KMS-11 (cell line): Measurements from ENCODE around the gene ANKRD49.
A peak's percentile ranks its signal among the peaks of the same experiment; 100 is the strongest.

Experiments
- H2AFZ ChIP-seq: fragments of 200-600 bp; sonication (generic); 2 replicates; pipeline ENCODE4 v1.6.1; 2016; ENCODE audit warnings: antibody characterized with exemption, mixed run types, low read depth
- H3K27ac ChIP-seq: fragments of 200-600 bp; sonication (generic); 2 replicates; pipeline ENCODE4 v1.6.1; 2016; ENCODE audit warnings: mild to moderate bottlenecking, mixed run types
- H3K27me3 ChIP-seq: fragments of 200-600 bp; sonication (generic); 2 replicates; pipeline ENCODE4 v1.6.1; 2017; ENCODE audit warnings: mild to moderate bottlenecking, low read depth, mixed run types, moderate library complexity; ENCODE audit not compliant: insufficient read depth
- H3K36me3 ChIP-seq: fragments of 200-600 bp; sonication (generic); 2 replicates; pipeline ENCODE4 v1.6.1; 2017; ENCODE audit warnings: mild to moderate bottlenecking, mixed run types; ENCODE audit not compliant: insufficient read depth
- H3K4me1 ChIP-seq: fragments of 200-600 bp; sonication (generic); 2 replicates; pipeline ENCODE4 v1.6.1; 2016; ENCODE audit warnings: mild to moderate bottlenecking, low read depth, mixed run types; ENCODE audit not compliant: poor library complexity, severe bottlenecking
- H3K4me2 ChIP-seq: fragments of 200-600 bp; sonication (generic); 2 replicates; pipeline ENCODE4 v1.7.0; 2016; ENCODE audit warnings: mild to moderate bottlenecking, mixed run types
- H3K4me3 ChIP-seq: fragments of 200-600 bp; sonication (generic); IDR thresholded peaks from 2 replicates; pipeline ENCODE4 v1.6.1; 2017; ENCODE audit warnings: low read depth, low read length, mixed read lengths; ENCODE audit not compliant: insufficient read depth
- H3K79me2 ChIP-seq: fragments of 200-600 bp; sonication (generic); 2 replicates; pipeline ENCODE4 v1.6.1; 2016; ENCODE audit warnings: low read depth, mixed run types; ENCODE audit not compliant: insufficient read depth
- H3K9ac ChIP-seq: fragments of 200-600 bp; sonication (generic); 2 replicates; pipeline ENCODE4 v1.6.1; 2016; ENCODE audit warnings: mild to moderate bottlenecking, mixed run types
- H4K20me1 ChIP-seq: fragments of 200-600 bp; sonication (generic); 2 replicates; pipeline ENCODE4 v1.6.1; 2016; ENCODE audit warnings: mild to moderate bottlenecking, mixed run types; ENCODE audit not compliant: insufficient read depth
- TF ChIP-seq, protein P1 (sequence below): fragments of 200-600 bp; sonication (generic); conservative IDR thresholded peaks from 2 replicates; pipeline ENCODE4 v1.6.1; 2017; ENCODE audit warnings: low read depth, mild to moderate bottlenecking, antibody characterized with exemption, low read length, moderate library complexity, mixed read lengths

Gene ANKRD49

DNA sequence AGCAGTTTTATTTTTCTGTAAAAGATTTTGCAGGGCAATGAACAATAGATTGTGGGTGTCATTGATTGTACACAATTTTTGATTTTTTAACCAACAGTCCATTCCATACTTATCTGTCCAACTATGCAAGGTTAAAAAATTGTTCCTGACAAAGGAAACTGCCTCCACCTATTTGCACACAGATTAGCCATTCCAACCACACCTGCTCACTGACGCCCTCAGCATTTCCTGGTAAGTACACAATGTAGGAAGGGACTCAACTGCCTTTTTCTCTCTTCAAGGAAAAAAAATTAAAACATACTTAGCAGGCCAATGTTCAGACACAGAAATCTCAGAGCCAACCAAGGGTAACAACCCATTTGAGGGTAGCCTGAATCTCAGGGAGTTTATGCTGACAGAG is 45.6 kb downstream of the ANKRD49 start:
- TF ChIP-seq, protein P1, sequence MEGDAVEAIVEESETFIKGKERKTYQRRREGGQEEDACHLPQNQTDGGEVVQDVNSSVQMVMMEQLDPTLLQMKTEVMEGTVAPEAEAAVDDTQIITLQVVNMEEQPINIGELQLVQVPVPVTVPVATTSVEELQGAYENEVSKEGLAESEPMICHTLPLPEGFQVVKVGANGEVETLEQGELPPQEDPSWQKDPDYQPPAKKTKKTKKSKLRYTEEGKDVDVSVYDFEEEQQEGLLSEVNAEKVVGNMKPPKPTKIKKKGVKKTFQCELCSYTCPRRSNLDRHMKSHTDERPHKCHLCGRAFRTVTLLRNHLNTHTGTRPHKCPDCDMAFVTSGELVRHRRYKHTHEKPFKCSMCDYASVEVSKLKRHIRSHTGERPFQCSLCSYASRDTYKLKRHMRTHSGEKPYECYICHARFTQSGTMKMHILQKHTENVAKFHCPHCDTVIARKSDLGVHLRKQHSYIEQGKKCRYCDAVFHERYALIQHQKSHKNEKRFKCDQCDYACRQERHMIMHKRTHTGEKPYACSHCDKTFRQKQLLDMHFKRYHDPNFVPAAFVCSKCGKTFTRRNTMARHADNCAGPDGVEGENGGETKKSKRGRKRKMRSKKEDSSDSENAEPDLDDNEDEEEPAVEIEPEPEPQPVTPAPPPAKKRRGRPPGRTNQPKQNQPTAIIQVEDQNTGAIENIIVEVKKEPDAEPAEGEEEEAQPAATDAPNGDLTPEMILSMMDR, result no peak
- H4K20me1 ChIP-seq, result no peaks in the 10 kb centered on the region
- no peak overlapping the region for H3K4me2 ChIP-seq
- no peaks in the 10 kb centered on the region for H3K79me2 ChIP-seq
- H3K36me3 ChIP-seq, result no peaks in the 10 kb centered on the region
- H3K27ac ChIP-seq, result no peak overlapping the region
- H2AFZ ChIP-seq, result no peak overlapping the region
- no peak overlapping the region for H3K9ac ChIP-seq
- no peaks in the 10 kb centered on the region for H3K27me3 ChIP-seq
- no peak overlapping the region for H3K4me3 ChIP-seq
- peaks cover 7% of the 10 kb centered on the region for H3K4me1 ChIP-seq

DNA sequence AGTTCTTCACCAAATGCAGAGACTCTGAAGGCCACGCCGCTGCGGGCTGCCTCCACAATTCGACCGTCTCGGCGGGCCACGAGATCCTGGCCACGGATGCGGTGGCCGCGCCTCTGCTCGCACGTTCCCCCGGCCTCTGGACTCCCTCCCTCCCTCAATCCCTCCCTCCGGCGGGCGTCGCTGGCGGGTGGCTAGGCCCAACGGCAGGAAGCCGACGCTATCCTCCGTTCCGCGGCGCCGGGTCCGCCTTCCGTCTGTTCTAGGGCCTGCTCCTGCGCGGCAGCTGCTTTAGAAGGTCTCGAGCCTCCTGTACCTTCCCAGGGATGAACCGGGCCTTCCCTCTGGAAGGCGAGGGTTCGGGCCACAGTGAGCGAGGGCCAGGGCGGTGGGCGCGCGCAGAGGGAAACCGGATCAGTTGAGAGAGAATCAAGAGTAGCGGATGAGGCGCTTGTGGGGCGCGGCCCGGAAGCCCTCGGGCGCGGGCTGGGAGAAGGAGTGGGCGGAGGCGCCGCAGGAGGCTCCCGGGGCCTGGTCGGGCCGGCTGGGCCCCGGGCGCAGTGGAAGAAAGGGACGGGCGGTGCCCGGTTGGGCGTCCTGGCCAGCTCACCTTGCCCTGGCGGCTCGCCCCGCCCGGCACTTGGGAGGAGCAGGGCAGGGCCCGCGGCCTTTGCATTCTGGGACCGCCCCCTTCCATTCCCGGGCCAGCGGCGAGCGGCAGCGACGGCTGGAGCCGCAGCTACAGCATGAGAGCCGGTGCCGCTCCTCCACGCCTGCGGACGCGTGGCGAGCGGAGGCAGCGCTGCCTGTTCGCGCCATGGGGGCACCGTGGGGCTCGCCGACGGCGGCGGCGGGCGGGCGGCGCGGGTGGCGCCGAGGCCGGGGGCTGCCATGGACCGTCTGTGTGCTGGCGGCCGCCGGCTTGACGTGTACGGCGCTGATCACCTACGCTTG is 50.2 kb downstream of the ANKRD49 start, which contains the start of gene FUT4:
TSS of gene FUT4 (plus strand) at position 227 of the 951 bp plus-strand sequence. CDS start at position 440, 213 bp downstream.
- H3K27me3 ChIP-seq, result no peaks in the 10 kb centered on the region
- peaks cover 7% of the 10 kb centered on the region for H3K4me1 ChIP-seq
- no peaks in the 10 kb centered on the region for H3K36me3 ChIP-seq
- H3K9ac ChIP-seq, result peak within 1 kb of the TSS; percentile 90
- no peaks in the 10 kb centered on the region for H3K79me2 ChIP-seq
- H3K4me2 ChIP-seq, result peak within 1 kb of the TSS; percentile 78
- peak within 1 kb of the TSS; percentile 93 for H3K27ac ChIP-seq
- peak within 1 kb of the TSS; percentile 79 for H2AFZ ChIP-seq
- TF ChIP-seq, protein P1, result no peak
- H4K20me1 ChIP-seq, result no peaks in the 10 kb centered on the region
- H3K4me3 ChIP-seq, result no peak within 1 kb of the TSS

DNA sequence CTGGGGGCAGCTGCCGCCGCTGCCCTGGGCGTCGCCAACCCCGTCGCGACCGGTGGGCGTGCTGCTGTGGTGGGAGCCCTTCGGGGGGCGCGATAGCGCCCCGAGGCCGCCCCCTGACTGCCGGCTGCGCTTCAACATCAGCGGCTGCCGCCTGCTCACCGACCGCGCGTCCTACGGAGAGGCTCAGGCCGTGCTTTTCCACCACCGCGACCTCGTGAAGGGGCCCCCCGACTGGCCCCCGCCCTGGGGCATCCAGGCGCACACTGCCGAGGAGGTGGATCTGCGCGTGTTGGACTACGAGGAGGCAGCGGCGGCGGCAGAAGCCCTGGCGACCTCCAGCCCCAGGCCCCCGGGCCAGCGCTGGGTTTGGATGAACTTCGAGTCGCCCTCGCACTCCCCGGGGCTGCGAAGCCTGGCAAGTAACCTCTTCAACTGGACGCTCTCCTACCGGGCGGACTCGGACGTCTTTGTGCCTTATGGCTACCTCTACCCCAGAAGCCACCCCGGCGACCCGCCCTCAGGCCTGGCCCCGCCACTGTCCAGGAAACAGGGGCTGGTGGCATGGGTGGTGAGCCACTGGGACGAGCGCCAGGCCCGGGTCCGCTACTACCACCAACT is 51.0 kb downstream of the ANKRD49 start:
- H3K27ac ChIP-seq, result no peak overlapping the region; the same call in 1 of the 2 replicates
- H3K36me3 ChIP-seq, result no peaks in the 10 kb centered on the region
- H2AFZ ChIP-seq, result peak overlapping the region; percentile 79
- H3K79me2 ChIP-seq, result no peaks in the 10 kb centered on the region
- H3K9ac ChIP-seq, result peak overlapping the region; percentile 90; the same call in 1 of the 2 replicates
- H3K4me2 ChIP-seq, result 0 out of 2 replicates have a peak overlapping the region, but pooled peaks have one; percentile 78
- H3K4me1 ChIP-seq, result peaks cover 7% of the 10 kb centered on the region
- TF ChIP-seq, protein P1, result no peak
- no peaks in the 10 kb centered on the region for H3K27me3 ChIP-seq
- no peaks in the 10 kb centered on the region for H4K20me1 ChIP-seq
- H3K4me3 ChIP-seq, result no peak overlapping the region

DNA sequence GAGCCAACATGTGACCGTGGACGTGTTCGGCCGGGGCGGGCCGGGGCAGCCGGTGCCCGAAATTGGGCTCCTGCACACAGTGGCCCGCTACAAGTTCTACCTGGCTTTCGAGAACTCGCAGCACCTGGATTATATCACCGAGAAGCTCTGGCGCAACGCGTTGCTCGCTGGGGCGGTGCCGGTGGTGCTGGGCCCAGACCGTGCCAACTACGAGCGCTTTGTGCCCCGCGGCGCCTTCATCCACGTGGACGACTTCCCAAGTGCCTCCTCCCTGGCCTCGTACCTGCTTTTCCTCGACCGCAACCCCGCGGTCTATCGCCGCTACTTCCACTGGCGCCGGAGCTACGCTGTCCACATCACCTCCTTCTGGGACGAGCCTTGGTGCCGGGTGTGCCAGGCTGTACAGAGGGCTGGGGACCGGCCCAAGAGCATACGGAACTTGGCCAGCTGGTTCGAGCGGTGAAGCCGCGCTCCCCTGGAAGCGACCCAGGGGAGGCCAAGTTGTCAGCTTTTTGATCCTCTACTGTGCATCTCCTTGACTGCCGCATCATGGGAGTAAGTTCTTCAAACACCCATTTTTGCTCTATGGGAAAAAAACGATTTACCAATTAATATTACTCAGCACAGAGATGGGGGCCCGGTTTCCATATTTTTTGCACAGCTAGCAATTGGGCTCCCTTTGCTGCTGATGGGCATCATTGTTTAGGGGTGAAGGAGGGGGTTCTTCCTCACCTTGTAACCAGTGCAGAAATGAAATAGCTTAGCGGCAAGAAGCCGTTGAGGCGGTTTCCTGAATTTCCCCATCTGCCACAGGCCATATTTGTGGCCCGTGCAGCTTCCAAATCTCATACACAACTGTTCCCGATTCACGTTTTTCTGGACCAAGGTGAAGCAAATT is 51.7 kb downstream of the ANKRD49 start:
- no peaks in the 10 kb centered on the region for H3K27me3 ChIP-seq
- H4K20me1 ChIP-seq, result no peaks in the 10 kb centered on the region
- no peak overlapping the region for H3K4me3 ChIP-seq
- H3K79me2 ChIP-seq, result no peaks in the 10 kb centered on the region
- H3K27ac ChIP-seq, result no peak overlapping the region
- TF ChIP-seq, protein P1, result no peak
- no peaks in the 10 kb centered on the region for H3K36me3 ChIP-seq
- H3K9ac ChIP-seq, result no peak overlapping the region
- no peak overlapping the region for H2AFZ ChIP-seq
- no peak overlapping the region for H3K4me2 ChIP-seq
- H3K4me1 ChIP-seq, result peaks cover 7% of the 10 kb centered on the region
